GM19043 (cell line): ENCODE measurements around the gene STAG1.
"Not testable (repeated sequence)": the region's sequence is repeated elsewhere in the genome, so short reads cannot be mapped to it uniquely, and the experiment has no call there.

Experiments
- ATAC-seq: cut with Tn5 transposase; IDR thresholded peaks from one replicate; pipeline ENCODE4 v1.9.1; 2021; ENCODE audit warnings: low read depth; ENCODE audit not compliant: unreplicated experiment

The STAG1 gene

GRCh38 chr3:136606990-136607389, 145.2 kb downstream of the STAG1 start:
- ATAC-seq: no peak

- not testable (repeated sequence) for ATAC-seq
Observed at GRCh38 chr3:136606216-136606615, 146.0 kb downstream of the STAG1 start.

GRCh38 chr3:136604961-136605360, 147.2 kb downstream of the STAG1 start:
- no peak for ATAC-seq

DNA sequence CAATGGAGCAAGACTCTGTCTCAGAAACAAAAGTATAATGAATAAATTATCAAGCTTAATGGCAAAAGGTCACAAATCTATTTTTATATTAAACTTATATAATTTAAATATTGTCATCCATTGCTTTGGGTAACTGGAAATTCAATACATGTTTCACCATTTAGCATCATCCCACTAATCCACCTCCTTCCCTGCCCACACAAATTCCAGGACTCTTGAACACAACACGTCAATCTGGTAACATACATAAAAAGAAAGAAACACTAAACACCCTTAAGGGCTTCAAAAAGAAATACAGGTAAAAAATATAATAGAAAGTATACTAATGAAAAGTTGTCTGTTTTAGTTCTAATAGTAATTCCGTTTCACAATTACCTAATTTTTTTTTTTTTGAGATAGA, 149.4 kb downstream of the STAG1 start:
- no peak for ATAC-seq

- ATAC-seq: no peak
Observed at GRCh38 chr3:136595913-136596697, 156.1 kb downstream of the STAG1 start.

- ATAC-seq: no peak
Observed at GRCh38 chr3:136586580-136586979, 165.6 kb downstream of the STAG1 start.

- ATAC-seq: no peak
Observed at GRCh38 chr3:136584728-136585127, 167.4 kb downstream of the STAG1 start.

GRCh38 chr3:136583823-136584222, 168.4 kb downstream of the STAG1 start:
- no peak for ATAC-seq

GRCh38 chr3:136577791-136578190, 174.4 kb downstream of the STAG1 start:
- no peak for ATAC-seq

DNA sequence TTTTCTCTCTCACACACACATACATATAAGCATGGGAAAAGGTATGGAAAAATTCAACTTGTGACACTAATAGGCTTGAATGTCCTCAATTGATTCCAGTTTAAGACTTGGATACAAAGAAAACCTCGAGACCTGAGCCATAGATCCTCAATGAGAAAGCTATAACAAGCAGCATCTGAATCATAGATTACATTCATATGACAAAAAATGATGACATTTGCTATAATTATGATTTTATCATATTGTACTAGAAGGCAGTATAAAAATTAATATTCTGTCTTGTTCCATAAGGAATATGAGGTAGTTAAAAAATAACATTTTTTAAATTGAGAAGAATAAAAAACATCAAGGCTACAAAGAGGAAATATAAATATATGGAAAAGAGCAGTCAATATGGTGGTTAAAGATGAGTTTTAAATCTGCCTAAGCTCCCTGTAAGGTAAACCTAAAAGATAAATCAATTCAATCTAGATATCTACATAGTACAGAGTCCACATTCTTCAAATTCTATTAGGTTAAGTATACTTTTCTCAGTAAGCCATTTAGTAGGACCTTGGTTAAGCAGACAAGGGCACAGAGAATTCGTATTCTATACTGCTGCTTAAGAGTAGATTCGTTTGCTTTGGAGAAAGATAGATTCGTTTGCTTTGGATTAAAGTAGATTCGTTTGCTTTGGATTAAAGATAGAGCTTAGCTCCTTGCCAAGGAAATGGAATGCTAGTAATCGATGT, 175.7 kb downstream of the STAG1 start:
- ATAC-seq: no peak

DNA sequence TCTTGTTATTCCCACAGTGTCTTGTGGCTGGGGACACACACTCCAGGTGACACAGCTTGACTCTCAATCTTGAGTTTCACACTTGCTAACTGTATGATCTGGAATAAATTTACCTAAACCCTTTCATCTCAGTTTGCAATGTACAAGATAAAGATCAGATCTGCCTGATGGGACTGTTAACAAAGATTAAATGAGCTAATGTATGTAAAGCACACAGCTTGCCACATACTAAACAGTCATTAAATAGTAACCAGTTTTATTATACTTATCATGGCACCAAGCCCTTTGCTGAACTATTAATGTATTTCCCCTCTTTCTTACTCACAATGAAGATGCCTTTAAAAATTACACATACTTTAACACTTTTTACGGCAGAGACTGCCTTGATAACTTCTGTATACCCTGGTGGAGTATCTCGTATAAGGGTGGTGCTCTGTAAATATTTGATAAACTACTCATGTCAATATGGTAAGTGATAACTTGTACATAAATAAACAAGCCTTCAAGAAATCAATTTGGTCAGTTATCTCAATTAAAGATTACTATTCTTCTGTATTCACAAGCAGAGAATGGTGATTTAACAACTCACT, 184.5 kb downstream of the STAG1 start:
- no peak for ATAC-seq

GRCh38 chr3:136564962-136565361, 187.2 kb downstream of the STAG1 start:
- ATAC-seq: not testable (repeated sequence)

DNA sequence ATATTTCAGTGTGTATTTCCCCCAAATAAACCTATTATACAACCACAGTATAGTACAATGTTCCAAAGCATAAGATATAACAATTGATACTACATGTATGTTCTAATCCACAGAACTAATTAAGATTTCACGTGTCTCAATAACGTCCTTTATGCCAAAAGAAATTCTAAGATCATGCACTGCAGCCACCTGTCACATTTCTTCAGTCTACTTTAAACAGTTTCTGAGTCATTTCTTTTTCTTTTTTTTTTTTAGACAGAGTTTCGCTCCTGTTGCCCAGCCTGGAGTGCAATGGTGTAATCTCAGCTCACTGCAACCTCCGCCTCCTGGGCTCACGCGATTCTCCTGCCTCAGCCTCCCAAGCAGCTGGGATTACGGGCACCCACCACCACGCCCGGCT, 190.2 kb downstream of the STAG1 start:
- ATAC-seq: no peak

DNA sequence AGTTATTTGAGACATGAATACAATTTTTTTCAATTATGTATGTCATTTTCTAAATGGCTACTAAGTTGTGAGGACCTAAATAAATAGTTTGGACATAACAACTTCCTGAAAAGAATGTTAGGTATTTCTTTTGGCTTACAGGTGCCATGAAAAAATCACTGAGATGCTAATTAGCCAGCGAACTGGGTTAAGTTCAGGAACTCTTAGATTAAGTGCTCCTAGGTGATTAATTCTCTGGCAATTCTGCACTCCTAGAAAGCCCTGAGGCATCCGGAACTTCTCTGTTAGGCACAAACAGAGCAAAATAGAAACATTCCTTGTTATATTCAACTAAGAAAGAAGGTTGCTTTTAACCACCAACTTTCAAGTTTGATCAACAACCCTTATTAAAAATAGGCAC, 192.3 kb downstream of the STAG1 start:
- no peak for ATAC-seq

DNA sequence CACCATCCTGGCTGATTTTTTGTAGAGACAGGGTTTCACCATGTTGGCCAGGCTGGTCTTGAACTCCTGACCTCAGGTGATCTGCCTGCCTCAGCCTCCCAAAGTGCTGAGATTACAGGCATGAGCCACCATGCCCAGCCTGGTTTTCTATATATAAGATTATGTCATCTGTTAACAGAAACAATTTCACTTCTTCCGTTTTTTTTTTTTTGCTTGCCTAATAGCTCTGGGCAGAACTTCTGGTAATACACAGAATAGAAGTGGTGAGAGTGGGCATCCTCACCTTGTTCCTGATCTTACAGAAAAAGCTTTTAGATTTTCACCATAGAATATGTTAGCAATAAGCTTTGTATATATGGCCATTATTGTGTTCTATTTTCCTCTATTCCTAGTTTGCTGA, 202.7 kb downstream of the STAG1 start:
- ATAC-seq: not testable (repeated sequence)

GRCh38 chr3:136547293-136547692, 204.9 kb downstream of the STAG1 start:
- no peak for ATAC-seq

DNA sequence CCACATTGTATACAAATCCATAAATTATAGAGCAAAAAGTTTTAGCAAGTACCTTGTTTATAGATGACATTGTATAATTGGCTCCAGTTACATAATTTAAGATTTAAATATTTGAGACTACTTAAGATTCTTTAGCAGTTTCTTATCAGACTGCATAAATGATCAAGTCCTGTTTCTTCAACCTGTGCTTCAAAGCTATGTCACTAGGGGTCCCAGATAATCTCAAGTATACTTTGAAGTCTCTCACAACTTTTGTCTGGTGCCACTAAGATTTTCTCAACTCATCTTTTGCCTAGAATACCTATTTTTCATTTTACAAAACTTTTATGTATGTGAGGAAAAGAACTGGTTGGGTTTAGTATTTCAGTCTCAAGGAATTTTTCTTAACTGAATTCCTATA, 205.5 kb downstream of the STAG1 start:
- no peak for ATAC-seq

DNA sequence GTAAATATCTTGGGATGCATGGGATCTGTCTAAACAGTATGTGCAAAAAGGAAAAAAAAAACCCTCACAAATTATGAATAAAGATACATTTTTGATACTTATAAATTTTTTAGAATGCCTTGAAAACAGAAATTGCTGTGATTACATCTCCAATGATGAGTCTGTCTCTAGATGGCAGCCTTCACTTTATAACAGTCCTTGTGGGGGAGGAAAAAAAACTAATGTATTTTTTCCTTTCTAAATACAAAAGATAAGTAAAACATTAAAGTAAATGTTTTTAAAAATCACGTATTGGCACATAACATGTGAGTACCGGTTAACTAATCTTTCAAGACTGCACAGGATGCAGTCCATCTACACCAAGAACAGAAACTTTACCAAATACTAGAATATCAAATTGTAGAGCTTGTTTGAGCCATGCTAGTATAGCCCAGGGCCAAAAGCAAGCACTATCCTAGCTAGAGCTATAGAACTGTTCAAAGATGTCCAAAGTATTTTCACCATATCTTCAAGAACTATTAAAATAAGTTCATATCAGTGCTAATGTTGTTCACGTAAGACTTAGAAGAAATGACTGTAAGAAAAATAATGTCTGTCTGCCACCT, 206.4 kb downstream of the STAG1 start:
- no peak for ATAC-seq

- ATAC-seq: no peak
Observed at GRCh38 chr3:136544532-136544931, 207.6 kb downstream of the STAG1 start.

DNA sequence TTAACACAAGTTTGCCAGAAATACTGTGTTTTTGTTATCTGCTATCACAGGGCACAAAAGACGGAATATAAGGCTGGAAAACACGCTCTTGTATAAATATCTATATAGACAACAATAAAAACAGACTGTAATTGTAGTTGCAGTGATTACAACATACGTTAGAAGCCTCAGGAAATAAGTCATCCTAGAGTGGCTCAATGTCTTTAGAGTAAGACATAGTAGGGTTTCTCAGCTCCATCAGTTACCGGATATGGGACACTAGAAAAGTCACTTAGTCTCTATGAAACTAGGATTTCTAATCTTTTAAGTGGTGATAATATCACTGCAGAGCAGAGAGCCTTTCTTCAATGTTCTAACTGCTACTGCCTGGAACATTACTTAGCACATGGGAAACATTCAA, 208.8 kb downstream of the STAG1 start:
- no peak for ATAC-seq

DNA sequence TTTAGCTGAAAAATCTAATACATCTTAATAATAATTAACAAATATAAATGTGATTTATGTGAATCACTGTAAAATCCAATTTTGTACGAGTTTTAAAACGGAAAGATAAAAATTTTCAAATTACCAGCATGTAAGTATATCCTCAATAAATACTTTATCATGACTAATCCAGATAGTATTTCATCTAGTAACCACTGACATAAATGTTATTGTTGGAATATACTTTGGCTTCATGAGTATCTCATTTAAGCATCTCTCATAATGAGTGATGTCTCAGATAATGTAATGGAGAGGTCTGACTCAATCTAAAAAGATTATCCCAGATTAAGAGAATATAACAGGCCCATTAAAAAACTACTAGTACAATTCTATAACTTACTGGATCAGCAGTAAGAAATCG, 216.3 kb downstream of the STAG1 start:
- no peak for ATAC-seq
